SW 1271 (cell line): ENCODE data around the gene FAM163B.

Source experiments
- DNase-seq, 2 experiments: peaks; one replicate each; lab custom pipeline; 2025; lab: John Stamatoyannopoulos, UW

The FAM163B gene

DNA sequence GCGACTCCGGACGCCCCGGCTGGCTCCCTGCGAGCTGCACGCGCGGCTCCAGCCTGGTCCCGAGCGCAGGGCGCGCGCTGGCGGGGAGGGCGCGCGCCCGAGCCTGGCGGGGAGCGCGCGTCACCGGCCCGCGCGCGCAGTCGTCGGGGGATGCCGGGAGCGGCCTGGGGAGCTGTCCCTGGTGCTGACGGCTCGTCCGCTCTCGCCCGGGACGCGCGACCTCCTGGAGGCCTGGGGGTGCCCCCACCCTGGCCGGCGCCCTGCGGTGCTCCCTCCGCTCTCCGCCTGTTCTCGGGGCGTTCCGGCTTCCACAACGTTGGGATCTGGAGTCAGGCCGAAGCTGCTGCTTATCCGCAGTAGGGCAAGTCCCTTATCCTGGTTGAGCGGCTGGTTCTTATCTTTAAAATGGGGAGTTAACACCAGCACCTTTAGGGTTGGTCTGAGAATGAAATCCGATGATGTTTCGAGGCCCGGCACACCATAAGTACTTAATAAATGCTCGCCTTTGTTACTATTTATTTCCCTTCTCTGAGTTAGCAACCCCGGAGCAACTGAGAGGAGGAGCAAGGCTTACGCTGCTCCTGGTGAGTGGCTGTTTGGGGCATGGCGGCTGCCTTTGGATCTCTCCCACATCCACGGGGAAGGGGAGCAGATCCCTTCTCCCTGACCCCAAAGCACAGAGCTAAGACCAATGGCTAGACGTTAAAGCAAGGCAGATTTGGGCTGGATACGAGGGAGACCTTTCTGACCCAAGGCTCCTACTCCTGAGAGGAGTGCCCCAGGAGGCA, at the start of gene FAM163B:
Gene FAM163B (minus strand): TSS at position 79 of the 788 bp plus-strand sequence. CDS start 29,166 bp downstream, outside the sequence.
- DNase-seq: no peak

DNA sequence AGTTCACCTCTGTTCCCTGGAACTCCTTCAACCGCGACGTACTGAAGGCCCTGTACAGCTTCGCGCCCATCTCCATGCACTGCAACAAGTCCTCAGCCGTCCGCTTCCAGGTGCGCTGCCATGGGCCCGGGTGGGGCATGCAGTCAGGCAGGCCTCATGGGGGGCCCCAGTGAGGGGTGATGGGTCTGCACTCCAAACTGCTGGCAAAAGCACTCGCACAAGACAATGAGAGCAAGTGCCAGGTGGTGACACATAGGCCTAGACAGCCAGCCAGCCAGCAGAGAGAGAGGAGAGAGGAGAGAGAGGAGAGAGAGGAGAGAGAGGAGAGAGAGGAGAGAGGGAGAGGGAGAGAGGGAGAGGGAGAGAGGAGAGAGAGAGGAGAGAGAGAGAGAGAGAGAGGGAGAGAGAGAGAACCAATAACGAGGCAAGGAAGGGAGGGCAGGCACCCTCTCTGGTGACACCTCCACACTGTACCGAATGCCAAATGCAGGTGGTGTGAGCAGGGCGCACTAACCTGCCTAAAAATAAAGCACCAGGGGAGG, 48.0 kb upstream of the FAM163B start:
- no peak for DNase-seq

DNA sequence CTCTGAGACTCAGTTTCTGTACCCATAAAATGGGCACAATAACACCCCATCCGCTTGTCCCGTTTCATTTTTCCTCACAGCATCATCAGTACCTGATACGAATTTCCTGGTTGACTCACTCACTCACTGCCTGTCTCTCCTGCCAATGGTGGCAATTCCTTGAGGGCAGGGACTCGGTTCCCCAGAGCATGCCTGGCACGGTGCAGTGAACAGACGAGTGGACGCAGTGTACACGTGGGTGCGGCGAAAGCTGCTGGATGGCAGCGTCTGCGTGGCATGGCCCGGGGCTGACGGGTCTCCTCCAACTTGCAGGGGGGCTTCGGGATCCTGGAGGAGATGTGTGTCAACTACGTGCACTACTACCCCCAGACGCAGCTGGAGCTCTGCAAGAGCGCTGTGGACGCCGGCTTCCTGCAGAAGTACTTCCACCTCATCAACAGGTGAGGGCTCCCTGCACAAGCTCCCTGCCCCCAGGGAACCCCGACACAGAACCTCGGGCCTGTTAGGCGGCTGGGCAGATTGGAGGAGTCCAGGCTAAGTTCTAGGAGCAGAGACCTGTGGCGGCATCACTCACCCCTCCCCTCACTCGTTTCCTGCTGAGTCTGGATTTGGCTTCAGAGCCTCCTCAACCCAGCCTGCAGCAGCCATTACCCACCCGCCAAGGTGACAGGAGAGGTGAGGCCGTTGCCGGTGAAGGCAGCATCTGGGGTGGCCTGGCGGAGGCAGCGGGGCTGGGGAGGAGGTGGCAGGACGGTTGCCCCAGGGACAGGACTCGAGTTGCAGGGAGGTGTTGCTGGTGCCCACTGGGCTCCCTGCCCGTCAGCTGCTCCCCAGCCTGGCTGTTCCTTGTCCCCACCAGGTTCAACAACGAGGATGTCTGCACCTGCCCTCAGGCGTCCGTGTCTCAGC, 47.3 kb upstream of the FAM163B start:
- no peak for DNase-seq

GRCh38 chr9:133655701-133656100, 46.5 kb upstream of the FAM163B start:
- DNase-seq: no peak

DNA sequence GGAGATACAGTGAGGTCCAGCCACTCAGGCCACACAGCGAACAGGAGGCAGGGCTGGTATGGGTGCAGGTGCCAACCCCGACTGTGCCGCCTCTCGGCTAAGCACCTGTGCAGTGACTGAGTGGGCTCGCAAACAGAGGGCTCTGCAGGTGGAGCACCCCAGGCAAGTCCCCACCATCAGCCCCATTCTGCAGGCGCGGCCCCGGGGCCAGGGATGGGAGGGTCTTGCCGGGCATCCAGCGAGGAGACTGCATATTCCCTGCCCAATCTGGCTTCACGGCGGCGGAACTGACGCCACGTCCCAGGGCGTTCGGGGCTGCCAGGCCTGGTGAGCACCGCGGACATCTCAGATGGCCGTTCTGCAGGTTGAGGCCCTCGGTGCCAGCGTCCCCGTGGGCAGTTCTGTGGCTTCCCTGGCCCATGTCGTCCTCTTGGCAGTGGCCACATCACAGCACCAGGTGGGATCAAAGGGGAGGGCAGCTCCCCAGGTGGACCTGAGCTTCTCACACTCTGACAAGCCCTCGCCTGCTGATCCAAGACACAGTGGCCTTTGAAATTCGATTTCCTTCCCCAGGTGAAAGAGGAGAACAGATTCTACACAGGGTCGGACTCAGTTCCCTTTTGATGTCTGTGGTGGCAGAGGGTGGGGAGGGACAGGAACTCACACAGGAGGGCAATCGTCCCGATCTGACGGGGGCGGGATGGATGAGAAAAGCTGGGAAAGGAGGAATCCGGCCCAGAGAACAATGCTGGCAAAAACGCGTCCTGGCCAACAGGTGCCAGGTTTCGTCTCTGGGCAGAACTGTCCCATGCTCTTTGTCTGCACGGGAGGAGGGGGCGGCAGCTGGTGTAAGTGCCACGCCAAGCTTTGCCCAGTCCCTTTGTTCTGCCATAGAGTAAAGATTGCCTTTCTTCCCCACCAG, 45.8 kb upstream of the FAM163B start:
- DNase-seq: no peak

DNA sequence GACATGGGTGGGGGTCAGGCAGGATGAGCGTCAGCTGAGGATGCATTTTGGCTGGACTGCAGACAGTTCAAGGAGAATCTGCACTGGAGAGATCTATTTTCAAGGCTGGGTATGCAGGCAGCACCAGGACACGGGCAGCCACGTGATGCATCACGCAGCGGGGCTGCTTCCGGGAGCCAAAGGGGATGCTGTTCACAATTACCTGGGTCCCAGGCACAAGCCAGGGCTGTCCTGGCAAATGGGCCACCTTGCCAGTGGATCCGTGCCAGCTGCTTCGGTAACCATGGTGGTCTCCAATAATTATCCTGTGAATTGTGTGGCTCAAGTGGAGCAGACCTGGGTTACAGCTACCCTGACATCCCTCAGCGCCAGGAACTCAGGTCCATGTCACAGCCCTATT, 44.4 kb upstream of the FAM163B start:
- no peak for DNase-seq

DNA sequence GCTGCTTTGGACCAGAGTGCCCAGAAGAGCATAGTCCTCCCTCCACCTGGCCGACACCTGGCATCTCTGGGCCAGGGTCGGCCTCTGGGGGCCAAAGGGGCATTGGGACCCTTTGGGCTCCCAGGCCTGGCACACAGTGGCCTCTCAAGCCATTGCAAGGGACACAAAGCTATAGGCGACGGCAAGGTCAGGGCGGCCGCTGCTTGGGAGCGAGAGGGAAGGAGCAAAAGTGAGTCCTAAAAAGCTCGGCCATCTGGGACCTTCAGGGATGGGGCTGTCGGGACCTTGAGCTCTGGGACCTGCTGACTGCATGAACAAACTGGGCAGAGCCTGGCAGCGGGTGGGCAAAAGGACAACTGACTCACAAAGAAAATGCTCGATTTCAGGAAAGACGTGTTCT, 40.8 kb upstream of the FAM163B start:
- no peak for DNase-seq

GRCh38 chr9:133649194-133649593, 40.0 kb upstream of the FAM163B start:
- DNase-seq: no peak

GRCh38 chr9:133647765-133648469, 38.7 kb upstream of the FAM163B start:
- no peak for DNase-seq

DNA sequence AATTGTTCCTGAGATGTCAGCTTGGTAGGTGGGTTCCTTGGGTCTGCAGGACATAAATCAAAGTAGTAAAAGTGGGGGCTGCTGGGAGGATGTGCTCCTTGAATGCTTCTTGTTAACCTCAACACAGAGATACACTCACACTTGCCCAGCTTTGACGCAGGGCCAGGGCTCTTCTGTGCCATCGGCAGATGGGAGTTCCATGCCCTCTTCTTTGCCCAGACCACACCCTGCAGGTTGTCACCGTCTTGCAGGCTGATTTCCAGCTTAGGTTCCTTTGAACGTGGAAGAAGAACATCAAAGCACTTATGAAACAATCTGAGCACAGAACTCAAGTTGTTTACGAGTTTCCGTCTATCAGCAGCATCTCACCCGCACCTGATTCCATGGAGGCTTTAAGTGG, 38.0 kb upstream of the FAM163B start:
- no peak for DNase-seq

DNA sequence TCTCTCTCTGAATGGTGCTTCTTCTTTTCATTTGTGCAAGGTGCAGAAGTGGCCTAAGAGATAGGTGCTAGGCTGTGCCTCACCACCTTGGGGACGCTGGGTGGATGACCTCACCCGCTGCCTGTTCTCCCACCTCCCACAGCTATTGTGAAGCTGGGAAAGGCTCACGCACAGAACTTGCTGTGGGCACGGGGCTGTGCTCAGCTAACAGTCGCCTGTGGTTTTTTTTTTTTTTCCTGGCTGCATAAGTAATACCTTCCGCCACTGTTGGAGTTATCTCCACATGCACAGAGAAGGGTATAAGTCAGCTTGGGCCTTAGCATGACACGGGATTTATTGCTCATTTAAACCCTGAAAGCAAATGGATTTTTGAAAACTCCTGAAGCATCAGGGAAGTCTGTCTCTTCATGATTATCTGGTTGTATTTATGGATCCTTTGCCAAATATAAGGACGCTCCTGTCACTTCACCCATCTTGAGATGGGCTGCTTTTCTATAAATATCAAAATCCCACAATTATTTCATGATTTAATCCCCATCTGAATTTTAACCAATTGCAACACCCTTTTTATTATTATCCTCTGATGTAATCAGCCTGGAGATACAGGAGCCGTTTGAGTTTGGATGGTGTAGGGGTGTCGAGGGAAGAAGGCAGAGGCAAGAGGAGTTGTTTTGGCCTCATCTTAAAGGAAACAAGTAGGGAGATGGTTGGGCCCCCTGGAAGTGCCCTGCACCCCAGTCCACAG, 36.0 kb upstream of the FAM163B start:
- no peak for DNase-seq

- DNase-seq: no peak
Observed at GRCh38 chr9:133643978-133644760, 35.0 kb upstream of the FAM163B start.

- DNase-seq: no peak
Observed at GRCh38 chr9:133643362-133643755, 34.2 kb upstream of the FAM163B start.

DNA sequence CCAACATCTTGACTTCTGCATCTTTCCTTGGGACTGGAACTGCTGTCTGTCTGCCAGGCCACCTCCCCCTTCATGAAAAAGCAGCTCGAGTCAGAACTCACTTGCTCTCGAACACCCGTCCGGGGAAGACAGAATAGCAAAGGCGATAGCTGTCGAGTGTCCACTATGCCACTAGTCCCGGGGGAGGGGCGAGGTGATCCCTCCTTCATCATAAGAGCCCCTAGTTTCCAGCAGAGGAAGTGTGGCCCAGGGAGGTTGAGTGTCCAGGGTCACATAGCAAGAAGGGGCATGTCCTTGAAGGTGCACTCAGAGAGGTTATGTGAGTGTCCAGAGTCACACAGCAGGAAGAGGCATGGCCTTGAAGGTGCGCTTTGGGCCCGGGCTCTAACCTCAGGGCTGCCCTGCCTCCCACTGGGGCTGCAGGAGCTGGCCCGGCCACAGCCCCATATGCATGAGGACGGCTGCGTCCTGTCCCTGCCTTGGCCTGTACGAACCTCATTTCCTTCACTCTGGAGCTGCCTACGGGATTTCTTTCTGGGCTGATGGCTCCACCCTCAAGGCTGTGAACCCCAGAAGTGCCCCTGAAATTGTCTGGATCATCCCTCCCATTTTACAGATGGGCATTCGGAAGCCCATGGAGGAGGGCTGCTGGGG, 33.6 kb upstream of the FAM163B start:
- no peak for DNase-seq

GRCh38 chr9:133641861-133642595, 32.8 kb upstream of the FAM163B start:
- no peak for DNase-seq

- no peak for DNase-seq
Observed at GRCh38 chr9:133641396-133641655, 32.1 kb upstream of the FAM163B start.

DNA sequence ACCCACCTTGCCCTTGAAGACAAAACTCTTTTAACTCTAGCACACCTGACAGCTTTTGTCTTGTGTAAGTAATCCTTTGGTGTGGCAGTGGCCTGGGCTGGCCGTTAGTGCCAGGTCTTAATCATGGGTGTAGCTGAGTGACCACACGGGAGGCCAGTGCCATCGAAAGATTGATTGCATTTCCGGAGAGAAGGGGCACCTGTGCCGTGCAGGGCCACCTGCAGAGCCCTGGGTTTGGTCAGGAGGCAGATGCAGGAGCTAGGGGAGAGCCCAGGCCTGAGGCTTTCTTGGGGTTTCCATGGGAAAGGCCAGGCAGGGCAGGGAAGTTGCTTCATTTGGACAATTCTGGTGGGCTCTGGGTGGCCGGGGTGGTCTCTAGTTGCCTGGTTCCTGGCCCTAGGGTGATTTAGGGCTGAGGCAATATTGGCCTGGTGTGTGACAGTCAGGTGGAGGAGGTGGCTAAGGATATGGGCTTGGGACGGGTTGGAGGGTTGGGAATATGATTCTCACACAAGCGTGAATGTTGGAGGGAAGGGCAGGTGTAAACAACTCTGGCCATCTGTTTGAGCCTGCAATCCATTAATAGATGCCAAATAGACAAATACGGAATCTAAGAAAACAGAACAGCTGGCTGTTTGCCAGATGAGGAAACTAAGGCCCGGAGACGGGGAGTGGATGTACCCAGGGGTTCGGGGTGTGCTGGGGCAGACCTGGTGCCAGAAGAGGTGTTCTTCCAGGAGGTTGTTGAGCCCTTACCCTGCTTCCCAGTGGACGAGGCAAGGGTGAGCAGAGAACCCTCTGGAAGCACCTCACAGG, 31.6 kb upstream of the FAM163B start:
- no peak for DNase-seq

DNA sequence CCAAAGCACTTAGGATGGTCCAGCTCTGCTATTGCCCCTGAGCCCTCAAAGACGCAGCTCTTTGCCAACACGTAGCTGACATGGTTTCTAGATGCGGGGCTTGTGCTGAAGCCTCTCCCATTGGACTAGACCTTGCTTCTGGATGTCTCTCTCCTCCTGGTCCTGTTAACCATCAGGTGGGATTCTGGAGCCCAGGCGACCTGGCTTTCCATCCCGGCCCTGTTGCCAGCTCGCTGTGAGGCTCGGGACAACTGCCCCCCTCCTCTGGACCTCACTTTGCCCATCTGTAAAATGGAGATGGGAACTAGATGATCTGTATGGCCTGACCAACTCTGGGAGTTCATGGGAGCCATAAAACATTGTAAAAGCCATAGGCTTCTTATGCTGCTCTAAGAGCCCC, 31.0 kb upstream of the FAM163B start:
- DNase-seq: no peak
